ENCODE results near the gene FN1. TPM values are rescaled to one million over a fixed set of nuclear protein-coding genes. Genes with fewer than 3 reads are reported as not detected.

The FN1 gene
- total and polyA plus RNA-seq, 12 donors = 67.8 to 888 (median 136) TPM

- Histone ChIP-seq H3K27me3 (no peaks in the 10 kb centered on the region), H3K4me1 (no peaks in the 10 kb centered on the region), H3K36me3 (peaks cover 0 to 93% (median 7%) of the 10 kb centered on the region in 9 donors), H3K27ac (no peak overlapping the region), H3K9me3 (no peaks in the 10 kb centered on the region), H3K4me3 (no peak overlapping the region)
- no peak for ATAC-seq
- DNase-seq = no peak
- intact Hi-C loops (cut with DNase I) = no loop called here
- 65 to 69% methylated on average over 3 of the region's 3 CpGs for WGBS, 2 donors
- no peak for TF ChIP-seq CTCF (IDR thresholded peaks at IDR 0.05)
These were observed 21.2 kb downstream of the FN1 start for GRCh38 chr2:215414674-215415073.

GRCh38 chr2:215413974-215414373, 21.9 kb downstream of the FN1 start:
- H3K27me3 ChIP-seq = no peaks in the 10 kb centered on the region
- no peak overlapping the region for H3K27ac ChIP-seq
- H3K36me3 ChIP-seq = peaks cover 0 to 93% (median 11%) of the 10 kb centered on the region in 9 donors
- H3K4me1 ChIP-seq = no peaks in the 10 kb centered on the region
- no peak for TF ChIP-seq CTCF (IDR thresholded peaks at IDR 0.05)
- 95 to 100% methylated on average over 1 of the region's 1 CpG for WGBS, 2 donors
- no peak overlapping the region for H3K4me3 ChIP-seq
- no peaks in the 10 kb centered on the region for H3K9me3 ChIP-seq
- no peak for DNase-seq
- intact Hi-C loops (cut with DNase I) = no loop called here
- ATAC-seq = no peak

GRCh38 chr2:215413484-215413777, 22.4 kb downstream of the FN1 start:
- WGBS, 2 donors = 94 to 96% methylated on average over 1 of the region's 1 CpG
- Histone ChIP-seq H3K9me3 (no peaks in the 10 kb centered on the region), H3K36me3 (peaks cover 0 to 93% (median 12%) of the 10 kb centered on the region in 9 donors), H3K27ac (no peak overlapping the region), H3K27me3 (no peaks in the 10 kb centered on the region), H3K4me3 (no peak overlapping the region), H3K4me1 (no peaks in the 10 kb centered on the region)
- ATAC-seq (no peak), DNase-seq (no peak)
- no peak for TF ChIP-seq CTCF (IDR thresholded peaks at IDR 0.05)
- intact Hi-C loops (cut with DNase I) = no loop called here

- Histone ChIP-seq H3K9me3 (no peaks in the 10 kb centered on the region), H3K27ac (no peak overlapping the region), H3K4me3 (no peak overlapping the region), H3K4me1 (no peaks in the 10 kb centered on the region), H3K27me3 (no peaks in the 10 kb centered on the region), H3K36me3 (peaks cover 0 to 93% (median 14%) of the 10 kb centered on the region in 9 donors)
- WGBS, 2 donors = 97 to 98% methylated on average over 9 of the region's 9 CpGs
- no peak for TF ChIP-seq CTCF (IDR thresholded peaks at IDR 0.05)
- ATAC-seq = no peak
- intact Hi-C loops (cut with DNase I) = no loop called here
- no peak for DNase-seq
These were observed 23.7 kb downstream of the FN1 start for GRCh38 chr2:215411941-215412743.
